HG03565 (cell line): ENCODE measurements around the gene SMARCD1.
"Not testable (repeated sequence)": the region's sequence is repeated elsewhere in the genome, so short reads cannot be mapped to it uniquely, and the experiment has no call there.

Source experiments
- ATAC-seq: cut with Tn5 transposase; IDR thresholded peaks from one replicate; pipeline ENCODE4 v1.9.1; 2021; ENCODE audit warnings: mild to moderate bottlenecking, moderate library complexity; ENCODE audit not compliant: unreplicated experiment

Gene SMARCD1

GRCh38 chr12:50075808-50076170, 9.4 kb upstream of the SMARCD1 start:
- no peak for ATAC-seq

- ATAC-seq, result no peak
Measured at GRCh38 chr12:50077099-50077498, 8.0 kb upstream of the SMARCD1 start.

GRCh38 chr12:50078281-50078680, 6.9 kb upstream of the SMARCD1 start:
- ATAC-seq, result no peak

- no peak for ATAC-seq
Measured at GRCh38 chr12:50079771-50080170, 5.4 kb upstream of the SMARCD1 start.

- ATAC-seq, result no peak
Measured at GRCh38 chr12:50081096-50081808, 3.9 kb upstream of the SMARCD1 start.

GRCh38 chr12:50082644-50083043, 2.5 kb upstream of the SMARCD1 start:
- no peak for ATAC-seq

GRCh38 chr12:50083301-50083700, 1.8 kb upstream of the SMARCD1 start:
- ATAC-seq, result no peak

GRCh38 chr12:50084409-50084774, 750 bp upstream of the SMARCD1 start:
- ATAC-seq, result not testable (repeated sequence)

- ATAC-seq, result no peak
Measured at GRCh38 chr12:50085615-50086072, 502 bp downstream of the SMARCD1 start.

GRCh38 chr12:50086148-50086547, 1.0 kb downstream of the SMARCD1 start:
- no peak for ATAC-seq

- ATAC-seq, result no peak
Measured at GRCh38 chr12:50087151-50087550, 2.0 kb downstream of the SMARCD1 start.

GRCh38 chr12:50087995-50088394, 2.9 kb downstream of the SMARCD1 start:
- ATAC-seq, result no peak

- ATAC-seq, result no peak
Measured at GRCh38 chr12:50088577-50089335, 3.6 kb downstream of the SMARCD1 start.

GRCh38 chr12:50089730-50090129, 4.6 kb downstream of the SMARCD1 start:
- no peak for ATAC-seq

GRCh38 chr12:50090391-50090790, 5.2 kb downstream of the SMARCD1 start:
- ATAC-seq, result no peak

GRCh38 chr12:50097952-50098351, 12.8 kb downstream of the SMARCD1 start:
- no peak for ATAC-seq

GRCh38 chr12:50099302-50100008, 14.3 kb downstream of the SMARCD1 start:
- ATAC-seq, result no peak

GRCh38 chr12:50100561-50100960, 15.4 kb downstream of the SMARCD1 start:
- no peak for ATAC-seq

- ATAC-seq, result no peak
Measured at GRCh38 chr12:50101663-50102062, 16.5 kb downstream of the SMARCD1 start.

GRCh38 chr12:50102131-50102531, 17.0 kb downstream of the SMARCD1 start:
- ATAC-seq, result no peak

- no peak for ATAC-seq
Measured at GRCh38 chr12:50102646-50103309, 17.6 kb downstream of the SMARCD1 start.
